GM23338 (cell line): ENCODE data around the gene SOS1.

Experiments used
- CREB1 ChIP-seq: fragments of 250-450 bp; sonication (Bioruptor Pico); IDR thresholded peaks from 2 replicates; pipeline ENCODE4 v1.5.0; 2020; ENCODE audit warnings: low read depth, mild to moderate bottlenecking, moderate library complexity
- EZH2 ChIP-seq: fragments of 200-600 bp; sonication (generic); IDR thresholded peaks from one replicate; pipeline ENCODE4 v1.8.0; 2017; ENCODE audit warnings: antibody characterized with exemption, mild to moderate bottlenecking, low read depth; ENCODE audit not compliant: unreplicated experiment
- EZH2phosphoT487 ChIP-seq: fragments of 200-600 bp; sonication (generic); IDR thresholded peaks from one replicate; pipeline ENCODE4 v1.8.1; 2018; ENCODE audit warnings: antibody characterized with exemption; ENCODE audit not compliant: unreplicated experiment
- JUNB ChIP-seq: IDR thresholded peaks from one replicate; pipeline ENCODE4 v1.6.1; 2016; ENCODE audit warnings: antibody characterized with exemption; ENCODE audit not compliant: unreplicated experiment
- POLR2AphosphoS5 ChIP-seq: IDR thresholded peaks from 2 replicates; pipeline ENCODE4 v1.6.1; 2016; ENCODE audit warnings: antibody characterized with exemption, low read depth
- ZNF114 ChIP-seq: fragments of 250-450 bp; sonication (Bioruptor Pico); IDR thresholded peaks from 2 replicates; pipeline ENCODE4 v1.5.0; 2020; ENCODE audit warnings: mild to moderate bottlenecking, moderate library complexity
- ZNF331 ChIP-seq: fragments of 250-450 bp; sonication (Bioruptor Pico); IDR thresholded peaks from 2 replicates; pipeline ENCODE4 v1.5.0; 2020; ENCODE audit warnings: low read depth, mild to moderate bottlenecking, moderate library complexity
- TF ChIP-seq, protein P1 (sequence below), 2 experiments: fragments of 200-600 bp in 1 of 2; sonication (generic) in 1 of 2; conservative IDR thresholded peaks; 2 replicates each; pipeline versions ENCODE4 v1.5.1 to v1.6.1; 2016 to 2017; ENCODE audit warnings: antibody characterized with exemption in 2 of 2, low read depth in 2 of 2, mild to moderate bottlenecking in 2 of 2, moderate library complexity in 1 of 2
- TF ChIP-seq, protein P2 (sequence below): IDR thresholded peaks from one replicate; pipeline ENCODE4 v1.6.1; 2018; ENCODE audit warnings: antibody characterized with exemption; ENCODE audit not compliant: unreplicated experiment
- TF ChIP-seq, protein P3 (sequence below): IDR thresholded peaks from 2 replicates; pipeline ENCODE4 v1.6.1; 2016; ENCODE audit warnings: antibody characterized with exemption

DNA sequence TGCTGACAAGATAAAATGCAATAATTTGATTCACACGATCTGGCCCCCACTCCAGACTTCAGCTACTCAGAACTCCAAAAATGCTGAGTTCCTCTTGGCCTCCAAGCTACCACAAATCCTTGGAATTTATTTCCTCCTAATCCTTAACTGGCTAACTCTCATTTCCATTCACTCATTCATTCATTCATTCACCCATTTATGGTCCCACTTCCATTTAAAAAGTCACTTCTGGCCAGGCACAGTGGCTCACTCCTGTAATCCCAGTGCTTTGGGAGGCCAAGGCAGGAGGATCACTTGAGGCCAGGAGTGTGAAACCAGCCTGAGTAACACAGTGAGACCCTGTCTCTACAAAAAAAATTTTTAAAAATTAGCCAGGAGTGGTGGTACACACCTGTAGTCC is 12.5 kb downstream of the SOS1 start:
- TF ChIP-seq EZH2 = no peak
- TF ChIP-seq, protein P1, sequence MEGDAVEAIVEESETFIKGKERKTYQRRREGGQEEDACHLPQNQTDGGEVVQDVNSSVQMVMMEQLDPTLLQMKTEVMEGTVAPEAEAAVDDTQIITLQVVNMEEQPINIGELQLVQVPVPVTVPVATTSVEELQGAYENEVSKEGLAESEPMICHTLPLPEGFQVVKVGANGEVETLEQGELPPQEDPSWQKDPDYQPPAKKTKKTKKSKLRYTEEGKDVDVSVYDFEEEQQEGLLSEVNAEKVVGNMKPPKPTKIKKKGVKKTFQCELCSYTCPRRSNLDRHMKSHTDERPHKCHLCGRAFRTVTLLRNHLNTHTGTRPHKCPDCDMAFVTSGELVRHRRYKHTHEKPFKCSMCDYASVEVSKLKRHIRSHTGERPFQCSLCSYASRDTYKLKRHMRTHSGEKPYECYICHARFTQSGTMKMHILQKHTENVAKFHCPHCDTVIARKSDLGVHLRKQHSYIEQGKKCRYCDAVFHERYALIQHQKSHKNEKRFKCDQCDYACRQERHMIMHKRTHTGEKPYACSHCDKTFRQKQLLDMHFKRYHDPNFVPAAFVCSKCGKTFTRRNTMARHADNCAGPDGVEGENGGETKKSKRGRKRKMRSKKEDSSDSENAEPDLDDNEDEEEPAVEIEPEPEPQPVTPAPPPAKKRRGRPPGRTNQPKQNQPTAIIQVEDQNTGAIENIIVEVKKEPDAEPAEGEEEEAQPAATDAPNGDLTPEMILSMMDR (conservative IDR thresholded peaks at IDR 0.05; ENCODE audit: low read depth in 2 of 2) = no peak
- no peak for TF ChIP-seq POLR2AphosphoS5
- TF ChIP-seq CREB1 (CRISPR knock-in tag) = no peak
- TF ChIP-seq JUNB = no peak
- no peak for TF ChIP-seq ZNF331 (CRISPR knock-in tag)
- TF ChIP-seq EZH2phosphoT487 = no peak
- TF ChIP-seq, protein P2, sequence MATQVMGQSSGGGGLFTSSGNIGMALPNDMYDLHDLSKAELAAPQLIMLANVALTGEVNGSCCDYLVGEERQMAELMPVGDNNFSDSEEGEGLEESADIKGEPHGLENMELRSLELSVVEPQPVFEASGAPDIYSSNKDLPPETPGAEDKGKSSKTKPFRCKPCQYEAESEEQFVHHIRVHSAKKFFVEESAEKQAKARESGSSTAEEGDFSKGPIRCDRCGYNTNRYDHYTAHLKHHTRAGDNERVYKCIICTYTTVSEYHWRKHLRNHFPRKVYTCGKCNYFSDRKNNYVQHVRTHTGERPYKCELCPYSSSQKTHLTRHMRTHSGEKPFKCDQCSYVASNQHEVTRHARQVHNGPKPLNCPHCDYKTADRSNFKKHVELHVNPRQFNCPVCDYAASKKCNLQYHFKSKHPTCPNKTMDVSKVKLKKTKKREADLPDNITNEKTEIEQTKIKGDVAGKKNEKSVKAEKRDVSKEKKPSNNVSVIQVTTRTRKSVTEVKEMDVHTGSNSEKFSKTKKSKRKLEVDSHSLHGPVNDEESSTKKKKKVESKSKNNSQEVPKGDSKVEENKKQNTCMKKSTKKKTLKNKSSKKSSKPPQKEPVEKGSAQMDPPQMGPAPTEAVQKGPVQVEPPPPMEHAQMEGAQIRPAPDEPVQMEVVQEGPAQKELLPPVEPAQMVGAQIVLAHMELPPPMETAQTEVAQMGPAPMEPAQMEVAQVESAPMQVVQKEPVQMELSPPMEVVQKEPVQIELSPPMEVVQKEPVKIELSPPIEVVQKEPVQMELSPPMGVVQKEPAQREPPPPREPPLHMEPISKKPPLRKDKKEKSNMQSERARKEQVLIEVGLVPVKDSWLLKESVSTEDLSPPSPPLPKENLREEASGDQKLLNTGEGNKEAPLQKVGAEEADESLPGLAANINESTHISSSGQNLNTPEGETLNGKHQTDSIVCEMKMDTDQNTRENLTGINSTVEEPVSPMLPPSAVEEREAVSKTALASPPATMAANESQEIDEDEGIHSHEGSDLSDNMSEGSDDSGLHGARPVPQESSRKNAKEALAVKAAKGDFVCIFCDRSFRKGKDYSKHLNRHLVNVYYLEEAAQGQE = no peak
- no peak for TF ChIP-seq ZNF114 (CRISPR knock-in tag)
- TF ChIP-seq, protein P3, sequence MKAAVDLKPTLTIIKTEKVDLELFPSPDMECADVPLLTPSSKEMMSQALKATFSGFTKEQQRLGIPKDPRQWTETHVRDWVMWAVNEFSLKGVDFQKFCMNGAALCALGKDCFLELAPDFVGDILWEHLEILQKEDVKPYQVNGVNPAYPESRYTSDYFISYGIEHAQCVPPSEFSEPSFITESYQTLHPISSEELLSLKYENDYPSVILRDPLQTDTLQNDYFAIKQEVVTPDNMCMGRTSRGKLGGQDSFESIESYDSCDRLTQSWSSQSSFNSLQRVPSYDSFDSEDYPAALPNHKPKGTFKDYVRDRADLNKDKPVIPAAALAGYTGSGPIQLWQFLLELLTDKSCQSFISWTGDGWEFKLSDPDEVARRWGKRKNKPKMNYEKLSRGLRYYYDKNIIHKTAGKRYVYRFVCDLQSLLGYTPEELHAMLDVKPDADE = no peak
